DND-41 (cell line): ENCODE data around the gene MAP4K3.

Experiments
- CTCF ChIP-seq: IDR thresholded peaks from 2 replicates; pipeline ENCODE4 v1.5.1; 2012; ENCODE audit warnings: borderline replicate concordance, low read length, moderate library complexity, mild to moderate bottlenecking; ENCODE audit not compliant: poor library complexity, severe bottlenecking; ENCODE audit errors: extremely low read depth
- EZH2 ChIP-seq: IDR thresholded peaks from 3 replicates; pipeline ENCODE4 v1.6.1; 2012; ENCODE audit warnings: borderline replicate concordance, low read depth, mild to moderate bottlenecking, moderate library complexity, low read length, inconsistent platforms; ENCODE audit not compliant: severe bottlenecking

GRCh38 chr2:39386064-39386463 lies 51.0 kb downstream of the MAP4K3 start:
- TF ChIP-seq CTCF (no peak), EZH2 (no peak)
